Fibroblast of pulmonary artery (primary cell): ENCODE measurements around the gene CHML.

Experiments used
- DNase-seq: peaks from one replicate; pipeline ENCODE4 v3.0.0-alpha.2; 2010; ENCODE audit warnings: low read depth
- H3K4me3 ChIP-seq: replicated peaks from 2 replicates; pipeline ENCODE4 v1.5.1; 2011; ENCODE audit warnings: low read depth, mild to moderate bottlenecking, control low read depth, low read length, moderate library complexity
- CTCF ChIP-seq: IDR thresholded peaks from 2 replicates; pipeline ENCODE4 v1.5.1; 2011; ENCODE audit warnings: mild to moderate bottlenecking, control low read depth, low read length, inconsistent platforms; ENCODE audit errors: missing control alignments

Gene CHML

GRCh38 chr1:241658081-241658793 is 18.1 kb upstream of the CHML start:
- TF ChIP-seq CTCF: no peak
- no peak overlapping the region for H3K4me3 ChIP-seq
- DNase-seq: no peak

GRCh38 chr1:241654641-241655040 is 14.5 kb upstream of the CHML start:
- no peak for TF ChIP-seq CTCF
- DNase-seq: no peak
- H3K4me3 ChIP-seq: no peak overlapping the region

GRCh38 chr1:241654019-241654418 is 13.8 kb upstream of the CHML start:
- no peak for TF ChIP-seq CTCF
- DNase-seq: no peak
- H3K4me3 ChIP-seq: no peak overlapping the region

- no peak within 1 kb of the TSS for H3K4me3 ChIP-seq
- no peak for TF ChIP-seq CTCF
- DNase-seq: no peak
Measured at GRCh38 chr1:241652012-241652411, 11.8 kb upstream of the CHML start, which contains the start of gene WDR64. TSS of gene WDR64 (plus strand) at chr1:241652281. CDS start at chr1:241652485, 204 bp downstream.

GRCh38 chr1:241648159-241648558 is 8.0 kb upstream of the CHML start:
- H3K4me3 ChIP-seq: no peak overlapping the region
- TF ChIP-seq CTCF: no peak
- no peak for DNase-seq

GRCh38 chr1:241647658-241648057 is 7.5 kb upstream of the CHML start:
- no peak overlapping the region for H3K4me3 ChIP-seq
- DNase-seq: no peak
- no peak for TF ChIP-seq CTCF

- no peak for DNase-seq
- H3K4me3 ChIP-seq: no peak overlapping the region
- TF ChIP-seq CTCF: no peak
Measured at GRCh38 chr1:241646201-241646600, 6.0 kb upstream of the CHML start.
